IMR-90 (cell line): ENCODE measurements around the gene ELF2. TPM values are rescaled to one million over a fixed set of nuclear protein-coding genes. Genes with fewer than 3 reads are reported as not detected.

Experiments used
- ATAC-seq: fragments of 200-7000 bp; cut with Tn5 transposase; 2 replicates; pipeline ENCODE4 v1.9.1; 2020; ENCODE audit warnings: low read depth, mild to moderate bottlenecking, moderate library complexity
- BruUV-seq: library from RNA; stranded (reverse); fragments of 400-500 nt; replicated peaks from 2 replicates; lab custom pipeline; 2021; lab: Mats Ljungman, UMichigan
- CTCF ChIA-PET: fragments of 300-600 bp; formaldehyde crosslinking; extraction: SDS; loops from one replicate; lab custom pipeline; 2021; ENCODE audit warnings: antibody characterized with exemption; lab: Yijun Ruan, JAX
- POLR2A ChIA-PET: fragments of 300-600 bp; sonication (Branson Sonifier 250); formaldehyde crosslinking; loops from one replicate; lab custom pipeline; 2022; ENCODE audit warnings: antibody characterized with exemption; ENCODE audit not compliant: unreplicated experiment; lab: Charles Lee
- DNase-seq: peaks from one replicate; pipeline ENCODE4 v3.0.0; 2013
- H2AFZ ChIP-seq: replicated peaks from 2 replicates; pipeline ENCODE3; 2013; ENCODE audit warnings: low read length, mild to moderate bottlenecking; ENCODE audit not compliant: poor library complexity
- H2AK5ac ChIP-seq: 2 replicates; pipeline ENCODE4 v1.6.1; 2013; ENCODE audit warnings: low read depth, low read length, inconsistent platforms
- H2AK9ac ChIP-seq: replicated peaks from 2 replicates; pipeline ENCODE3; 2013; ENCODE audit warnings: mild to moderate bottlenecking, low read depth, low read length, moderate library complexity; ENCODE audit not compliant: poor library complexity
- H2BK120ac ChIP-seq: 2 replicates; pipeline ENCODE4 v1.6.1; 2013; ENCODE audit warnings: low read depth, low read length, inconsistent platforms
- H2BK15ac ChIP-seq: 3 replicates; pipeline ENCODE4 v1.6.1; 2013; ENCODE audit warnings: low read depth, low read length, inconsistent platforms
- H2BK20ac ChIP-seq: 2 replicates; pipeline ENCODE4 v1.6.1; 2013; ENCODE audit warnings: low read depth, mild to moderate bottlenecking, inconsistent platforms, low read length, moderate library complexity
- H2BK5ac ChIP-seq: 2 replicates; pipeline ENCODE4 v1.6.1; 2013; ENCODE audit warnings: mild to moderate bottlenecking, low read depth, low read length, inconsistent platforms; ENCODE audit not compliant: poor library complexity, severe bottlenecking
- H3K14ac ChIP-seq: replicated peaks from 2 replicates; pipeline ENCODE4 v1.6.1; 2013; ENCODE audit warnings: low read depth, low read length, inconsistent platforms
- H3K18ac ChIP-seq: 2 replicates; pipeline ENCODE4 v1.6.1; 2013; ENCODE audit warnings: low read depth, low read length, control low read depth
- H3K23ac ChIP-seq: 2 replicates; pipeline ENCODE4 v1.6.1; 2013; ENCODE audit warnings: low read depth, low read length, inconsistent platforms
- H3K27ac ChIP-seq: 2 replicates; pipeline ENCODE4 v1.5.1; 2013; ENCODE audit warnings: mild to moderate bottlenecking, control low read depth, low read length; ENCODE audit not compliant: insufficient read depth
- H3K27me3 ChIP-seq: 2 replicates; pipeline ENCODE4 v1.6.1; 2013; ENCODE audit warnings: low read length; ENCODE audit not compliant: control insufficient read depth, insufficient read depth
- H3K36me3 ChIP-seq: 2 replicates; pipeline ENCODE4 v1.6.1; 2013; ENCODE audit warnings: low read length, mixed read lengths; ENCODE audit not compliant: control insufficient read depth, insufficient read depth
- H3K4ac ChIP-seq: 2 replicates; pipeline ENCODE4 v1.6.1; 2013; ENCODE audit warnings: low read depth, low read length, inconsistent platforms
- H3K4me1 ChIP-seq: 2 replicates; pipeline ENCODE4 v1.6.1; 2013; ENCODE audit warnings: low read length, mixed read lengths; ENCODE audit not compliant: control insufficient read depth, insufficient read depth
- H3K4me2 ChIP-seq: 2 replicates; pipeline ENCODE4 v1.6.1; 2013; ENCODE audit warnings: low read depth, mild to moderate bottlenecking, control low read depth, low read length, moderate library complexity
- H3K4me3 ChIP-seq: 2 replicates; pipeline ENCODE4 v1.5.1; 2013; ENCODE audit warnings: low read depth, mild to moderate bottlenecking, control low read depth, low read length, moderate library complexity; ENCODE audit not compliant: insufficient read depth
- H3K56ac ChIP-seq: 2 replicates; pipeline ENCODE4 v1.6.1; 2013; ENCODE audit warnings: low read length, inconsistent platforms; ENCODE audit not compliant: insufficient read depth; ENCODE audit errors: extremely low read depth
- H3K79me1 ChIP-seq, 2 experiments: 2 replicates each; pipeline ENCODE4 v1.6.1; 2013; ENCODE audit warnings: low read length in 2 of 2, inconsistent platforms in 1 of 2, low read depth in 1 of 2
- H3K9ac ChIP-seq: 2 replicates; pipeline ENCODE4 v1.6.1; 2013; ENCODE audit warnings: low read depth, low read length, control low read depth
- H3K9me1 ChIP-seq: 2 replicates; pipeline ENCODE4 v1.6.1; 2013; ENCODE audit warnings: low read length, inconsistent platforms; ENCODE audit not compliant: insufficient read depth
- H3K9me3 ChIP-seq: 2 replicates; pipeline ENCODE4 v1.6.1; 2013; ENCODE audit warnings: low read length; ENCODE audit not compliant: control insufficient read depth, insufficient read depth
- H4K20me1 ChIP-seq: 2 replicates; pipeline ENCODE4 v1.6.1; 2013; ENCODE audit warnings: low read length, inconsistent platforms; ENCODE audit not compliant: insufficient read depth
- H4K5ac ChIP-seq: 2 replicates; pipeline ENCODE4 v1.6.1; 2013; ENCODE audit warnings: mild to moderate bottlenecking, low read depth, low read length, control low read depth
- H4K8ac ChIP-seq, 2 experiments: 2 replicates each; pipeline ENCODE4 v1.6.1; 2013; ENCODE audit warnings: low read depth in 2 of 2, low read length in 2 of 2, control low read depth in 1 of 2, inconsistent platforms in 1 of 2
- H4K91ac ChIP-seq: 2 replicates; pipeline ENCODE4 v1.6.1; 2013; ENCODE audit warnings: low read depth, low read length, inconsistent platforms; ENCODE audit not compliant: insufficient read depth
- BHLHE40 ChIP-seq: fragments of 150-350 bp; IDR thresholded peaks from 2 replicates; pipeline ENCODE4 v1.6.1; 2016; ENCODE audit warnings: mild to moderate bottlenecking, low read depth, low read length
- CEBPB ChIP-seq: IDR thresholded peaks from 2 replicates; pipeline ENCODE4 v1.6.1; 2012; ENCODE audit warnings: low read depth, low read length, improper control_type of control experiment
- CHD1 ChIP-seq: IDR thresholded peaks from 2 replicates; pipeline ENCODE4 v1.6.1; 2012; ENCODE audit warnings: low read depth, low read length, improper control_type of control experiment
- CTCF ChIP-seq: conservative IDR thresholded peaks from 2 replicates; pipeline ENCODE4 v1.5.1; 2012; ENCODE audit warnings: mild to moderate bottlenecking, low read depth, low read length, improper control_type of control experiment
- ELK1 ChIP-seq: fragments of 150-350 bp; IDR thresholded peaks from 2 replicates; pipeline ENCODE4 v1.6.1; 2016; ENCODE audit warnings: low read depth, mild to moderate bottlenecking, low read length, moderate library complexity, borderline replicate concordance
- FOS ChIP-seq: fragments of 150-350 bp; IDR thresholded peaks from 2 replicates; pipeline ENCODE4 v1.6.1; 2016; ENCODE audit warnings: low read depth, low read length
- MAFK ChIP-seq: IDR thresholded peaks from 2 replicates; pipeline ENCODE4 v1.6.1; 2012; ENCODE audit warnings: low read depth, low read length, improper control_type of control experiment
- MXI1 ChIP-seq: IDR thresholded peaks from 2 replicates; pipeline ENCODE4 v1.6.1; 2012; ENCODE audit warnings: low read depth, mild to moderate bottlenecking, low read length, moderate library complexity, borderline replicate concordance
- NFE2L2 ChIP-seq: fragments of 150-350 bp; IDR thresholded peaks from 2 replicates; pipeline ENCODE4 v1.6.1; 2016; ENCODE audit warnings: low read depth, mild to moderate bottlenecking, low read length
- POLR2A ChIP-seq: IDR thresholded peaks from 2 replicates; pipeline ENCODE4 v1.6.1; 2012; ENCODE audit warnings: mild to moderate bottlenecking, low read depth, low read length
- RAD21 ChIP-seq: IDR thresholded peaks from 2 replicates; pipeline ENCODE4 v1.6.1; 2012; ENCODE audit warnings: low read length, improper control_type of control experiment
- RCOR1 ChIP-seq: IDR thresholded peaks from 2 replicates; pipeline ENCODE4 v1.6.1; 2012; ENCODE audit warnings: mild to moderate bottlenecking, low read length, improper control_type of control experiment; ENCODE audit not compliant: insufficient replicate concordance
- RFX5 ChIP-seq: IDR thresholded peaks from 2 replicates; pipeline ENCODE4 v1.8.0; 2012; ENCODE audit warnings: low read depth, mild to moderate bottlenecking, low read length, moderate library complexity
- SMC3 ChIP-seq: fragments of 150-350 bp; IDR thresholded peaks from 2 replicates; pipeline ENCODE4 v1.6.1; 2016; ENCODE audit warnings: low read depth, mild to moderate bottlenecking, antibody characterized with exemption, low read length, moderate library complexity
- USF2 ChIP-seq: fragments of 150-350 bp; IDR thresholded peaks from 2 replicates; pipeline ENCODE4 v1.6.1; 2017; ENCODE audit warnings: mild to moderate bottlenecking, antibody characterized with exemption, low read length, low read depth
- WGBS, 2 experiments: methylation state at CpG; one replicate each; pipeline versions ENCODE4 v1.1.5 to v1.1.7; 2013; ENCODE audit warnings: missing lambda C conversion rate in 2 of 2; ENCODE audit not compliant: insufficient read length in 1 of 2; ENCODE audit errors: extremely low coverage in 2 of 2; 5-methylcytosine and 5-hydroxymethylcytosine counted together
- dilution Hi-C: fragments of 300-500 bp; cut with HindIII; formaldehyde crosslinking; loops from one replicate; pipeline ENCODE4 v1.14.3; 2018; ENCODE audit warnings: low sequenced_read_pairs; ENCODE audit not compliant: unreplicated experiment
- in situ Hi-C: fragments of 300-500 bp; cut with MboI; formaldehyde crosslinking; loops from 3 replicates; pipeline ENCODE4 v1.14.3; 2019; ENCODE audit warnings: low sequenced_read_pairs, inconsistent platforms, mixed read lengths
- intact Hi-C: fragments of 100-400 bp; cut with micrococcal nuclease; formaldehyde crosslinking; loops from 2 replicates; pipeline ENCODE4 v1.10.0; 2022
- polyA plus RNA-seq, 3 experiments: library from polyadenylated mRNA; depleted of rRNA; stranded (reverse); fragments of >200 nt; gene quantifications; 2 replicates each; pipeline ENCODE4 v1.2.3, GENCODE V29; 2012; ENCODE audit warnings: low replicate concordance in 1 of 3
- total RNA-seq: library from RNA; depleted of rRNA; stranded (reverse); fragments of >200 nt; gene quantifications from 2 replicates; pipeline ENCODE4 v1.2.3, GENCODE V29; 2012

ELF2 gene
- total and polyA plus RNA-seq, 2 of the 4 experiments (the other 2 are of a cell fraction) = 14.5 to 42.3 TPM

- H3K4me1 ChIP-seq = 0 out of 2 replicates have a peak, but pooled peaks cover 2% of the 10 kb centered on the region
- no peak overlapping the region for H2AFZ ChIP-seq
- H3K4me3 ChIP-seq = no peak overlapping the region
- no peak overlapping the region for H3K9ac ChIP-seq
- H3K14ac ChIP-seq = no peak overlapping the region
- ChIA-PET CTCF (no interaction called here), POLR2A (no interaction called here)
- H3K27me3 ChIP-seq = no peaks in the 10 kb centered on the region
- no peaks in the 10 kb centered on the region for H3K36me3 ChIP-seq
- dilution Hi-C loops (no loop called here), in situ Hi-C loops (no loop called here), intact Hi-C loops (loop anchor here (10.0 kb wide), 1 partner anchor 357 kb away; no protein-coding TSS in a partner anchor)
- ATAC-seq = no peak
- no TSS peak for BruUV-seq
- H4K20me1 ChIP-seq = no peaks in the 10 kb centered on the region
- no peaks in the 10 kb centered on the region for H3K9me1 ChIP-seq
- H2BK5ac ChIP-seq = no peak overlapping the region
- no peak overlapping the region for H3K4me2 ChIP-seq
- H3K23ac ChIP-seq = no peak overlapping the region
- no peaks in the 10 kb centered on the region for H3K9me3 ChIP-seq
- H2AK5ac ChIP-seq = no peak overlapping the region
- no peak overlapping the region for H3K27ac ChIP-seq
- no peak overlapping the region for H3K56ac ChIP-seq
- no peaks in the 10 kb centered on the region for H3K79me1 ChIP-seq
- H4K5ac ChIP-seq = no peak overlapping the region
- peak overlapping the region; percentile 59 for H3K18ac ChIP-seq
- H2AK9ac ChIP-seq = no peak overlapping the region
- H4K8ac ChIP-seq = no peak overlapping the region
- H3K4ac ChIP-seq = no peak overlapping the region
- no peak overlapping the region for H2BK15ac ChIP-seq
- H2BK120ac ChIP-seq = no peak overlapping the region
- DNase-seq = peak; percentile 6
- H4K91ac ChIP-seq = no peak overlapping the region
- no CpG with 5 or more reads among the region's 6 CpGs for WGBS, 2 experiments
- H2BK20ac ChIP-seq = 0 out of 2 replicates have a peak overlapping the region, but pooled peaks have one; percentile 35
- TF ChIP-seq ELK1 = no peak
- no peak for TF ChIP-seq RCOR1
- TF ChIP-seq CHD1 = no peak
- no peak for TF ChIP-seq NFE2L2
- no peak for TF ChIP-seq CEBPB
- TF ChIP-seq POLR2A = no peak
- no peak for TF ChIP-seq RFX5
- no peak for TF ChIP-seq FOS
- no peak for TF ChIP-seq CTCF
- TF ChIP-seq MXI1 = no peak
- TF ChIP-seq USF2 = no peak
- no peak for TF ChIP-seq MAFK
- TF ChIP-seq RAD21 = no peak
- no peak for TF ChIP-seq SMC3
- no peak for TF ChIP-seq BHLHE40
These were observed 30.9 kb upstream of the ELF2 start for GRCh38 chr4:139207873-139208403.
